ENCODE results near the gene ZBTB7A.

The ZBTB7A gene

DNA sequence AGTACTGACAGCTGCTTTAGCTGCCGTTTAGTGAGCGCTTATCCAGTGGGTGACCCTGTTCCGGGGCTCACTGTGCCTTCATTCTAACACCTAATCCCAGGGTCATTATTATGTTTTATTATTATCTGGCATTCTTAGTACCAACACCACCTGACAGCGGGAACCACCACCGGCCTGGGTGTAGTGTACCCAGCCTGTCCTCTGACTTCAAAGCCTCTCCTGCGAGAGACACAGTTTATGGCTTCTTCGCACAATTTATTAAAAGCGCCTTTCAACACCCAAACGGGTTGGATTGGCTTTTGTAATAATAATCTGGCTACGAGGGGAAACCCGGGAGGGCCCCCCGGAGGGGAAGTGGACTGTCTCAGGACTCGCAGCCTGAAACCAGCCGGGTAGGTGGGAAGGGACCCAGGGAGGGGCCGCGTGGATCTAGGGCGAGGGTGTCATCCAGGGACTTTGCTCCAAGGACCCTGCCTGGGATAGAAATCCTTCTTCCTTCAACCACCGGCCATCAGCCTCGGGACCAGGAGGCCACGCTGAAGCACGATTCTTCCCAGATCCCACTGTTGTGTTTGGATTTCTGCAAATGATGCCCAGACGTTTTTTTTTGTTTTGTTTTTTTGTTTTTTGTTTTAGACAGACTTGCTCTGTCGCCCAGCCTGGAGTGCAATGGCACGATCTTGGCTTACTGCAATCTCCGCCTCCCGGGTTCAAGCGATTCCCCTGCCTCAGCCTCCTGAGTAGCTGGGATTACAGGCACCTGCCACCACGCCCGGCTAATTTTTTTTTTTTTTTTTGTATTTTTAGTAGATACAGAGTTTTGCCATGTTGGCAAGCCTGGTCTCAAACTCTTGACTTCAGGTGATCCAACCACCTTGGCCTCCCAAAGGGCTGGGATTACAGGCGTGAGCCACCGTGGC lies 1.6 kb upstream of the ZBTB7A start:
- DNase-seq (ENCODE audit: low read depth in 2 of 2): no peak

DNA sequence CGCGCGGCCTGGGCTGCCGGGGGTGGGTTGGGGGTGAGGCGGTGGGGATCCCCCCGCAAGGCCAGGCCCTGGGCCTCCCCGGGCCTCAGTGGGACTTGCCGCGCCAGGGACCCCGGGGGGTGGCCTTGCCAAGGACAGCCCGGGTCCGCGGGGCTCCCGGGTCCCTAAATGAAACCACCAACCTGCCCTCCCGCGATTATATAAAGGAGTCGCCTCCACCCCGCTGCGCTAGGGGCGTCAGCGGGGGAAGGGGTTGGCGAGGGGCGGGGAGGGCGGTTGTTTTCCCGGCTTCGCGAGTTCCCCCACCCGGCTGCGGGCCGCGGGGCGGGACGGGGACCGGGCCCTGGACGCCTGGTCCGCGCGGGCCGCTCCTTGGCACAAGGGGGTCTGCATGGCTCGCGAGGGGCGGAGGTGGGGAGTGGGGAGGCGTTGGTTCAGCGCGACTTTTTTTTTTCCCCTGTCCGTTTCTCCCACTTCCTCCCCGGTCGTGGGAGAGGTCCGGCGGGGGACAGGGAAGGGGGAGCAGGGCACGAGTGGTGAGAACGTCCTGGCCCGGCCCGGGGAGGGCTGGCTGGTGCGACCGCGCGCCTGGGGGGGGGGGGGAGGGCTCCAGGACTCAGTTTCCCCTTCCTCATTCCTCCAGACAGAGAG lies 822 bp upstream of the ZBTB7A start:
- DNase-seq (ENCODE audit: low read depth in 2 of 2): no peak

DNA sequence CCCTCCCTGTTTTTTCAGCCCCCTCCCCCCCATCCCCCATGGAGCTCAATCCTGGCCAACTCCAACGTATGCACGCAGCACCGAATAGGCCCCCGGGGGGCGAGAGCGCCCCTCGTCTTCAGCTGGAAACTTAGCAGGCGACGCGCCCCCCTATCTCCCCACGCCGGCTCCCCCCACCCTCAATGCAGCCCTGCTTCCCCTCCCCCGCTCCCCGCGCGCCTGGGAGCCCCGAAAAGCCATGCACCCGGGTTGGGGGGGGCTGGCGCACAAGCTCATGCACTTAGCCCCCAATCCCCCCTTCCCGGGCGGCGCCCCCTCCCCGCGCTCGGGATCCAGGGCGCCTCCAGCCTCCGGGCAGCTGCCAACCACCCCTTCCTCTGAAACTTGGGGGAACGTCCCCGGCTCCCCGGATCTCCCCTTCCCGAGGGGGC lies 508 bp downstream of the ZBTB7A start:
- DNase-seq (ENCODE audit: low read depth in 2 of 2): no peak

DNA sequence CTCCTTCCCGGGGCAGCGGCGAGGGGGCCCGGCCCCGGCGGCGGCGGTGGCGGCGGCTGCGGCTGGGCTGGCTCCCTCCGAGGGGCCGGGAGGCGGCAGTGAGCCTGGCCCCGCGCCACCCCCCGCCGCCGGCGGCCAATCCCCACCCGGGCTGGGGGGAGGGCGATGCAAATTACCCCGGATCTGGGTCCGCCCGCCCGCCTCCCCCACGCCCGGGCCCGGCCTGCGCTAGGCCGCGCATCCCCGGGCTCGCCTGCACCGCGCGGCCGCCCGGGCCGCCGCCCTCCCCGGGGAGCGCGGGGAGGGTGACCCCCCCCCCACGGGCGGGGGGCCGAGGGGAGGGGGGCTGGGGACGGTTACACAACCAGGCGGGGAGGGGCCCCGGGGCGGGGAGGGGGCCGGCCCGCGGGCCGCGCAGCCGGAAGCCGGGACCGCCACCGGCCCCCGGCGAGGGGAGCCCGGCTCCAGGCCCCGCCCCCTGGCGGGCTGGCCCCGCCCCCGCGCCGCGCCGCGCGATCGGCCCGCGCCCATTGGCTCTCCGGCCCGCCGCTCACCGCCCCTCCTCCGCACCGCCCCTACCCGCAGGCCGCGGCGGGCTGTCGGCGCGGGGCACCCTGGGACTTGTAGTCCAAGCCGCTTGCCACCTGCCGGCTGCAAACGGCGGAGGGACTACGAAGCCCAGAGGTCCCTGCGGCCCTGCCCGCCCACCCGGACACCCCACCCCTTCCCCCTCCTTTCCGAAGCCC lies 1.1 kb downstream of the ZBTB7A start:
- peak; percentile 94 to 96 for DNase-seq (ENCODE audit: low read depth in 2 of 2)

DNA sequence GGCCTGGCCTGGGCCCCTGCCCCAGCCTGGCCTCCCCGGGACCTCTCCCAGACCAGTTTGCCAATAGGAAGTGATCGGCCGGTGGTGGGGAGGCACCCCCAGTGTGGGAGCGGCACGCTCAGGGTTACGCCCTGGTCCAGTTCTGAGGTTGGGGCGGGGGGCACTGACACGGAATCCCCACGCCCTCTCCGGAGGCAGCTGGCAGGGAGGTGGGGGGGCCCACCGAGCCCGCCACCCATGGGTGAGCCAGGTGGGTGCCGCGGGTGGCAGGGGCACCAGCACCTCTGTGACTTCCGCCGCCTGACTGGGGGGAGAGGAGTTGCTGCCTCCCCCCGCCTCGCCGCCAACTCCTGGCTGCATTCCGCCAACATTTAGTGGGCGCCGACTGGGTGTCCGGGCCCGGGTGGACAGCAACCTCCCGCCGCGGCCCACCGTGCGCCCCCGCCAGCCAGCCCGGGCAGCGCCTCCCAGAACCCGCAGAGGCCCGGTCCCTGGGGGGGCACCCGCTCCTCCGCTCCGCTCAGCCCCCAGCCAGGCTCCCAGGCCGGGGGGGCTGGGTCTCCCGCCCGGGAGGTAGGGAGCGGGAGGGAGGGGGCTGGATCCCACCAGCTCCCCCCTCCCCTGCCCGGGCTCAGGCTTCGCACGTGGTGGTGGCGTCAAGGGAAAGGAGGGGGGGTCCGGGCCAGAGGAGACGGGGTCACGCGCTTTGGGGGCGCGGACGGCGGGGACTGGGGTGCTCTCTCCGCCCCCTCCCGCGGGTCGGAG lies 2.0 kb downstream of the ZBTB7A start:
- no peak for DNase-seq (ENCODE audit: low read depth in 2 of 2)

DNA sequence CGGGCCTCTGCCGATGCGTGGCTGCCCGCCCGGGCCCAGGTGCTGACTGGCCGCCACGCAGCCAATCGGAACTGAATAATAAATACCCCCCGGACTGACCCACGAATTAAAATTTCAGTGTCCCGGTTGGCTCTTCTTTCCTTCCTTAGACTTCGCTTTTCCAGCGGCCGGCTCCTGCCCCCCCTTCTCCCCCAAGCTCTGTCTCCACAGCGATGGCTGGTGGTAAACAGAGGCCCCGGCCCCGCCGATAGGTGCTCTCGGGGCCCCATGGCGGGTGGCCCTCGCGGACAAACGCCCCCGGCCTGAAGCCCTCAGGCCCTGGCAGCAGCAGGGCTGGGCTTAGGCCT lies 2.6 kb downstream of the ZBTB7A start:
- no peak for DNase-seq (ENCODE audit: low read depth in 2 of 2)

DNA sequence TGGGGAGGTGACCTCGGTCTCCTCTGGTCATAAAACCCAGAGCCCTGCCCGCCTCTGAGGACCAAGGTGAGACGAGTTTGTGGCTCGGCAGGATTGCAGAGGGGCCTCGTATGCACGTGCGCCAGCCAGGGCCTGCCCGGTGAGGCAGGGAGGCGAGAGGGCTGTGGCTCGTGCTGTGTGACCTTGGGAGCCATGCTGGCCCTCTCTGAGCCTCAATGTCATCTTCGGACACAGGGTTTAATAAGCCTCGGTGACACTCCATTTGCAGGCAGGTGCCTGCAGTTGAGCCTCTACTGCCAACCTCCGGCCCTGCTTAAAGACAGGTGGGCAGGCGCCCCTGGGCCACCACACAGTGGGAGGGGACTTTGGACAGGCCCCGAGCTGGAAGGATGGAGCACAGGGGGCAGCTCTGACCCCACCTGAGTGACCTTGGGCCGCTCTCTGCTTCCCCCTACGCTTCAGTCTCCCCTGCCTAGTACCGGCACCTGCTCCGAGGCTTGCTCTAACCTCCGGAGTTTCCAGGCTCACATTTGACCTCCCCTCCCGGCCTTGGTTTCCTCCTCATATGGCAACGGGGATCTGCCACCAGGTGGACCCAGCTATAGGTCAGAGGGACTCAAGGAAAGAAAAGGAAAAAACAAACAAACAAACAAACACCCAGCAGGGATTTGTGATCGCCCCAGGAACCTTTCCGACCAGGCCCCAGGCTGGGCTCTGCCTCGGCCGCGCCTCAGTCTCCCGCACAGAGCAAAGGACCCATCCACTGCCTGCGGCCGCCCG lies 3.1 kb downstream of the ZBTB7A start:
- DNase-seq (ENCODE audit: low read depth in 2 of 2): no peak

DNA sequence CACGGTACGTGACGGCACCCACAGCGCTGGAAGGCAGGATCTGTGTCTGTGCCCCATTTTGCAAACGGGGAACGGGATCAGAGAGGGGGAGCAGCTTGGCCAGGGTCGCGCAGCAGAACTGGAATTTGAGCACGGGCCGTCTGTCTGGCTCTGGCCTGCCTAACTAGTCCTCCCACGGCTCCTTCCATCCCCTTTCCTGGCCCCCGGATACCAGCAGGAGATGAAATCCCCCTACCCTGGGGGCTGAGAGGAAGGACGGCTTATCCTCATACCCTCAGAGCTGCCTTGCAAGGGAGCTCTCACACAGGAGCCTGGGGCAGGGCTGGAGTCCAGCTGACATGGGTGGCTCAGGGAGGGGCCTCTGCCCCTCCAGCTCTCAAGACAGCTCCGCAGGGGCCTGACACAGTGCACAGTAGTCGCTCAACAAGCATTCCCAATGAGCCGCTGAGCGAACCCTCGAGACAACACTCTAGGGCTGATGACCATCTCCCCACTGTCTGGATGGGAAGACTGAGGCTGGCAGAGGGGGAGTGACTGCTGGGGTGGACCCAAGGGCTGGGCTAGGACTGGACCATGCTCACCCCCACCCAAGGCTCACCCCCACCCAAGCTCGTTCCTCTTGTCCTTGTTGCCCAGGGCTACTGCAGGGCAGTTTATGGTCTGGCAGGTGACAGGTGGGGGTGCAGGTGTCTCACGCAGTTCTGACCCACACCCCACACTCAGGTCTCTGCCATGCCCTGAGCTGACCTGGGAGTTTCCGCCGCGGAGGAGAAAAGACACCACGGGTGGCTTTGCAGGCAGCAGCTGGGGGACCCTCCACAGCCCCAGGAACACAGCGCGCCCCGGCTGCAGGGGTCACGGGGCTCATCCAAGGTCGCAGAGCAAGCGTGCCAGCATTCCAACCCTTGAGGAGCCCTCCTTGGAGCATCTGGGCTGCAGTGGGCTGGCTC lies 4.0 kb downstream of the ZBTB7A start:
- DNase-seq (ENCODE audit: low read depth in 2 of 2): no peak

DNA sequence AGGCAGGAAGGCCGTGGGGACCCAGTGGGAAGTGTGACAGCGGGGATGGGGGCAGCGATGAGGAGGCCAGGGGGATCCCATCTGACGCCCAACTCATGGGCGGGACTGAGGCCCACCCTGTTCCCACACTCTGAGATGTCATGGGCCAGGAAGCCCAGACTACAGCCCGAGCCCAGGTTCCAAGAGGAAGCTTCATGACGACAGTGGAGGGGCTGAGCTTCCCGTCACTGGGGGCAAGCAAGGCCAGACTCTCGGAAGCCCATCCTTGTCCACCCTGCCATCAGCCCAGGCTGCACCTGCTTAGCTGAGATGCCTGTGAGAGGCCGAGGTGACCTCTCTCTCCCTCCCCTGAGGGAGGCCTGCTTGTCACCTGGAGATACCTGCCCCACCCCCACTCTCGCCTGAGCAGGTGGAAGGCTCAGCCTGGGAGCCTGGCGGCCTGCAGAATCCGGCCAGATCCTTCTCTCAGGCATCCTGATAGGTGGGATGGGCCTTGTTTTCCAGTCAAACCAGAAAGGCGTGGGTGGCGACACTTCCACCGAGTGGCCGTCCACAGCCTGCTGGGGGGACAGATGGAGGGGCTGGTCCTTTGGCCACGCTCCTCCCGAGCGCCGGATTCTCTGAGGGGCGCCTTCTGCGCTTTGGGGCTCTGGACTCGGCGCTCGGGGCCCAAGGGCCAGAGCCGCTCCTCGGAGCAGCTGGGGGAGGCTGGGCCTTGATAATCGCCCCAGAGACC lies 4.8 kb downstream of the ZBTB7A start:
- DNase-seq (ENCODE audit: low read depth in 2 of 2): no peak

DNA sequence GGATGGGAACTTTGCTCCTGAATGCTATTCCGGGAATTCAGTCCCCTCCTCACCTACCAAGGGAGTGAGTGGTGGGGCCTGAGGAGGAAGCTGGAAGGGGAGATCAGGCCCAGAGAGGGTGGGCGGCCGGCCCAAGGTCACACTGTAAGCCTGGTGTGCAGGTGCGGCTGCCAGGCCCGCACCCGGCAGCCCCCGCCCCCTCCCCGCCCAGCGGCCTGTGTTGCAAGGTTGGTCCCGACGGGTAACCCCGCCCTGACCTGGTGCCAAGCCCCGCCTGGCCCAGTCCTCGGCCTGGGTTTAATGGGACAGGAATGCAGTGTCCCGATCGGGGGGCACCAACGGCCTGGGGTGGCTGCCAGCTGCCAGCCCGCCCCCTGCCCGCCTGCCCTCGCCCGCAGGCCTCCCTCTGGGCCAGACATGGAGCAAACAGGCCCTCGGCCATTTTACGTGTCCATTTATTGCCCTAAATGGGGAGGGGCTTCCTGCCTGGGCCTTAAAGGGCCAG lies 5.5 kb downstream of the ZBTB7A start:
- no peak for DNase-seq (ENCODE audit: low read depth in 2 of 2)

DNA sequence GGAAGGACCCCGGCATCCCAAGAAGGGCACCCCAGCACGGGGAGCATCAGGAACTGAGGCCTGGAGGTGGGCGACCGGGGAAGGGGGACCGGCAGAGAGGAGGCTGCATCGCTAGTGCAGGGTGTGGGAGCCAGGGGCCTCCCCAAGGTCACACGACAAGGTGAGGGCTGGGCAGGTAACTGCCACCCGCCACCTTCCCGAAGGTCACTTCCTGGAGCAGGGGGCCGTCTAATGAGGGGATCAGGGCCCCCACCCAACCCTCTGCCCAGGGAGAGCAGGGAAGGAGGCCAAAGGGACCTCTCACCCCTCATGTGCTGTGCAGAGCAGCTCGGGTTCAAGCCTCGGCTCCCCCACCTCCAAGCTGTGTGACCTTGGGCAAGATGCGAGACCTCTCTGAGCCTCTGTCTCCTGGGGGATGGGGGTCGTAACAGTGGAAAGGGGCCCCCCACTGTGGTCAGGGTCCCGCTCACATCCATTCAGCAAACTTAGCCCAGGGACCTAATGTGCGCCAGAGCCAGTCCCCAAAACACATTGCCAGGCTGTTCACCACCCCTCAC lies 6.0 kb downstream of the ZBTB7A start:
- no peak for DNase-seq (ENCODE audit: low read depth in 2 of 2)

DNA sequence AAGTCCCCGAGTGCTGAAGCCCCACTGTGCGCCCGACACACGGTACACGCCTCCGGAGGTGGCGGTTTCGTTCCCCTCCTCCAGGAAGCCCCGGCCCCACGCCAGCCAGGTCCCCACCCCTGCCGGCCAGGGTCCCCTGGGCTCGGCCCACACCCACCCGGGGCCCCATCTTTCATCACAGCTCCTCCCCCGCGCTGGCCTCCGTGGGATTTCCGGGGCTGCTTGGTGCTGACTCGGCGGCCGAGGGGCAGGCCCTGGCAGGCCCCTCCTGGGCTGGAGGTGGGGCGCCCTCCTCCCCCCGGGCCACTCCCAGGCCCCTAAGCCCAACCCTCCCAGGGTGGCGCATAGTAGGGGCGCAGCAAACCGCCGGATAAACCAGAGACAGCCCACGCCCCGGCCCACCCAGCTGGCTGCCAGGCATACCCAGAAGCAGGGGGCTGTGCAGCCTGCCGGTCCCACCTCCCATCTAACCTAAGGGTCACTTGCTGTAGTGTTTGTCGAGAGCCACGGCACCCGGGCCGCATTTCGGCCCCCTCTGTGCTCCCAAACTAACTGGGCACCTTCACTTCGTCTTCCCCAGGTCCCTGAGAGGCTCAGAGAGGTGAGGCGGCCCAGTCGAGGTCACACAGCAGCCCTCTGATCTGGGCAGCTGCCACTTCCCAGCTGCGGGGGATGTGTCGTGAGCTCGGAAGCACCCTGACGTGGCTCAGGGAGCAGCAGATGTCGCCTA lies 6.6 kb downstream of the ZBTB7A start:
- DNase-seq (ENCODE audit: low read depth in 2 of 2): no peak

DNA sequence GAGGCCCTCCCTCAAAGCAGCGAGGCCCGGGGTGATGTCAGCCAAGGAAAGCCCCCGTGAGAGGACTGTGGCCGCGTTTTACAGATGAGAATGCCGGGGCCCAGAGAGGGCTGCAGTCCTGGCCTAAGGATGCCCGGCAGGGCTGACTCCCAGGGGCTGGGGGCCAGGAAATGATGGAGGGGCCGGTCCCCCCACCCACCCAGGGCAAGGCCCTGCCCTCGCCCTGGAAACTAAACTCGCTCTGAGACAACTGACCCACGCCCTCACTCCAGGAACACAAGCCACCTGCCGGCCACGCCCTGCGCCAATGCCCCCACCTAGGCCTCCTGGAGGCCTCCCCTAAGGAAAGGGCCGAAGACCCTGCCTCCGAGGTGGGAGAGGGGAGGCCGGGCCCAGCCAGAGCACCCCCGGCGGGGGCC lies 7.2 kb downstream of the ZBTB7A start:
- no peak for DNase-seq (ENCODE audit: low read depth in 2 of 2)

DNA sequence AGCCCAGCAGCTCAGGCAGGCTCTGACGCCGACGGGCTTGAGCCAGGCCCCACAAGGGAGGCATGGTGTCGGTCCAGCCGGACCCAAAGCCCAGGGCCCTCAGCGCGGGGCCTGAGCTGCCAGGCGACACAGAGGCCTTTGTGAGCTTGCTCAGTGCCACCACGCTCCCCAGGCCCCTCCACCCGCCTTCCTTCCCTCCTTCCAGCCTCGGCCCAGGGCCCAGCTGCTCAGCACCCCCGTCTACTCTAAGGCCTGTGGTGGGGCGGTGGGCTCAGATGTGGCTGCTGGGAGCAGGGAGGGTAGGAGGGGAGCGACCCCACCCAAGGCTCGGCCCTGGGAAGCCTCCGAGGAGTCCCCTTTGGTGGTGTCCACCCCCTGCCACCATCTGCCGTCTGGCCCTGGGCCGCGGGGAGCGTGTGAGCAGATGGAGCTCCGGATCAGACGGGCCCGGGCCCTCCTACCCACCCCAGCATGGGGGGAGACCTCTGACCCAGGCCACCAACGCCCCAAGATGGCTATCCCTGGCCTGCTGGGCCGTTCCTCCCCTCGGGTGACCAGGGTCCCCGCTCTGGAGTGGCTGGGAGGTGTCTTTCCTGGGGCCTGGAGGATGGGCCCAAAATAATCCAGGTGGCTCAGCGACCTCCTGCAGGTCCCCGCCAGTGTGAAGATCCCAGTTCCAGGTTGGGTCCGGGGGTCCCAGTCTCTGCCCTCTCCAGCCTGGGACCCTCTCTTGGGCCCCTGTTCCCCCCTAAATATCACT lies 7.8 kb downstream of the ZBTB7A start:
- no peak for DNase-seq (ENCODE audit: low read depth in 2 of 2)

DNA sequence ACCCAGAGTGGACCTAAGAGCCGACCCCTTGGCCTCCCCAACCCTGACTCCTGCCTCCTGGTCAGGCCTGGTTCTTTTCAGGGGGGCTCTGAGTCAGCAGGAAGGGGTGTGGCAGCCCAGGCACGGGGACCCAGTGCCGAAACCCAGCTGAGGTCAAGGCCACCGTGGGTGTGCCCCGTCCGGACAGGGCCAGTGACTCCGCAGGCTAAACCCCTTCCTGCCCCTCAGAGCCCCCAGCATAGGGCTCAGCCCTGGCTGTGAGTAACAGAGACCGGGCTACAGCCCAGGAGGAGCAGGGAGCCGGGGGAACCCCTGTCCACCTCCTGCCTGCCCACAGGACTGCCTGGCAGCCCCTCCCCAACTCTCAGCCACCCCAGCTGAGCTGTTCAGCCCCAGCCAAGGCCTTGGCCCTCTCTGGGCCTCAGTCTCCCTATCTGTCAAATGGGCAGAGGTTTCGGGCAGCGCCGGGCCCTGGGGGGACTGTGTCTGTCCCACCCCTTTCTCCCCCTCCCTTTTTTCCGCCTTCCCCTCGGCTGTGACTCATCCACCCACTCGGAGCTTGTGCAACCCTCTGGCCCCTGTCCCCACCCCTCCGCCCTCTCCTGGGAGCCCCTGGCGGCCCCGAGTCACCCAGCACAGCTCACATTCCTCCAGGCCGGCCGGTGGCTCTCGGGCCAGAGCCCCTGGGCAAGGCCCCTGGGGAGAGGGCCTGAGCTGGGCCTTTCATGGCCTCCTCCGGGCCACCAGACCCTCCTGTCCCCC lies 8.6 kb downstream of the ZBTB7A start:
- peak; percentile 29 to 33 for DNase-seq (ENCODE audit: low read depth in 2 of 2)

DNA sequence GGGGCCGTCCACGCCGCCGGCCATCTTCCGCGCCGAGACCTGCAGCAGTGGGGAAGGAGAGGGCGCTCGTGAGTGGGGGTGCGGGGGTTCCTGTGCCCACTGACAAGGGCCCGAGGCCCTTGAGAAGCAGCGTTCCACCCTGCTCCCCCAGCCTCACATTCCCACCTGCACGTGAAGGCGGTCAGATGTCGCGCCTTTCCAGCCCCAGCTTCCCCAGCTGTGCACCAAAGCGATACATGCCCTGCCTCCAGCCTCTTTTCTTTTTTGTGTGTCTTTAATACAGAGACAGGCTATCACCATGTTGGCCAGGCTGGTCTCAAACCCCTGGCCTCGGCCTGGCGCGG lies 11.5 kb downstream of the ZBTB7A start:
- DNase-seq (ENCODE audit: low read depth in 2 of 2): no peak
